GM18519 (cell line): ENCODE results near the gene TMEM198.

Experiments used
- ATAC-seq: cut with Tn5 transposase; IDR thresholded peaks from one replicate; pipeline ENCODE4 v1.9.1; 2021; ENCODE audit warnings: mild to moderate bottlenecking, moderate library complexity; ENCODE audit not compliant: unreplicated experiment, low FRiP score

Gene TMEM198

GRCh38 chr2:219560893-219561178 lies 17.0 kb downstream of the TMEM198 start:
- no peak for ATAC-seq

GRCh38 chr2:219561179-219562048 lies 17.6 kb downstream of the TMEM198 start:
- no peak for ATAC-seq

GRCh38 chr2:219562049-219563020 lies 18.5 kb downstream of the TMEM198 start:
- ATAC-seq, result no peak

GRCh38 chr2:219563271-219563928 lies 19.6 kb downstream of the TMEM198 start:
- ATAC-seq, result no peak

GRCh38 chr2:219565130-219566080 lies 21.6 kb downstream of the TMEM198 start:
- no peak for ATAC-seq

GRCh38 chr2:219566640-219567039 lies 22.8 kb downstream of the TMEM198 start:
- no peak for ATAC-seq

- no peak for ATAC-seq
Observed at GRCh38 chr2:219567131-219567530, 23.3 kb downstream of the TMEM198 start.

GRCh38 chr2:219567791-219568361 lies 24.0 kb downstream of the TMEM198 start:
- ATAC-seq, result no peak

- no peak for ATAC-seq
Observed at GRCh38 chr2:219569041-219569440, 25.2 kb downstream of the TMEM198 start.

- no peak for ATAC-seq
Observed at GRCh38 chr2:219569635-219570034, 25.8 kb downstream of the TMEM198 start.

GRCh38 chr2:219570194-219570923 lies 26.5 kb downstream of the TMEM198 start:
- no peak for ATAC-seq

GRCh38 chr2:219570924-219571310 lies 27.1 kb downstream of the TMEM198 start:
- no peak for ATAC-seq

GRCh38 chr2:219571311-219572236 lies 27.7 kb downstream of the TMEM198 start, which contains the start of gene OBSL1:
Gene OBSL1 (minus strand): TSS chr2:219571539. CDS start chr2:219571232, 307 bp downstream.
- no peak for ATAC-seq

GRCh38 chr2:219572237-219573001 lies 28.6 kb downstream of the TMEM198 start, which contains the start of gene INHA:
Gene INHA (plus strand): TSS chr2:219572310. CDS start chr2:219572375, 65 bp downstream.
- ATAC-seq, result no peak

- ATAC-seq, result no peak
Observed at GRCh38 chr2:219573166-219573565, 29.3 kb downstream of the TMEM198 start.

- ATAC-seq, result no peak
Observed at GRCh38 chr2:219574484-219575311, 30.9 kb downstream of the TMEM198 start.
